Effector memory CD4-positive, alpha-beta T cell (primary cell): Measurements from ENCODE around the gene WDR33.
"Not testable (repeated sequence)": the region's sequence is repeated elsewhere in the genome, so short reads cannot be mapped to it uniquely, and the experiment has no call there.

ENCODE experiments used
- DNase-seq, 3 donors: peaks; one replicate each; pipeline ENCODE4 v3.0.0-alpha.2; 2020
- H3K27ac ChIP-seq: 2 replicates; pipeline ENCODE4 v1.7.0; 2013; ENCODE audit warnings: mild to moderate bottlenecking, low read length, moderate library complexity; ENCODE audit not compliant: insufficient read depth, poor library complexity, severe bottlenecking
- H3K27me3 ChIP-seq: replicated peaks from 2 replicates; pipeline ENCODE4 v1.7.0; 2013; ENCODE audit warnings: mild to moderate bottlenecking, low read length; ENCODE audit not compliant: insufficient read depth, control insufficient read depth, poor library complexity, severe bottlenecking
- H3K36me3 ChIP-seq: 2 replicates; pipeline ENCODE4 v1.7.0; 2013; ENCODE audit warnings: mild to moderate bottlenecking, low read length, moderate library complexity; ENCODE audit not compliant: control insufficient read depth, insufficient read depth
- H3K4me1 ChIP-seq: 2 replicates; pipeline ENCODE4 v1.7.0; 2013; ENCODE audit warnings: low read length, mild to moderate bottlenecking; ENCODE audit not compliant: control insufficient read depth, insufficient read depth, poor library complexity, severe bottlenecking
- H3K4me3 ChIP-seq: 2 replicates; pipeline ENCODE4 v1.7.0; 2013; ENCODE audit warnings: low read length, low read depth, mild to moderate bottlenecking; ENCODE audit not compliant: insufficient read depth, poor library complexity, severe bottlenecking
- H3K9me3 ChIP-seq: 2 replicates; pipeline ENCODE4 v1.7.0; 2013; ENCODE audit warnings: mild to moderate bottlenecking, low read length, moderate library complexity; ENCODE audit not compliant: control insufficient read depth

Gene WDR33

GRCh38 chr2:127840893-127841292, 29.9 kb upstream of the WDR33 start:
- DNase-seq, result no peak
- no peak overlapping the region for H3K4me3 ChIP-seq
- H3K27me3 ChIP-seq, result no peaks in the 10 kb centered on the region
- no peaks in the 10 kb centered on the region for H3K4me1 ChIP-seq
- H3K9me3 ChIP-seq, result no peaks in the 10 kb centered on the region
- H3K36me3 ChIP-seq, result peaks cover 3% of the 10 kb centered on the region
- no peak overlapping the region for H3K27ac ChIP-seq

GRCh38 chr2:127834951-127835350, 24.0 kb upstream of the WDR33 start:
- Histone ChIP-seq H3K9me3 (no peaks in the 10 kb centered on the region), H3K27me3 (no peaks in the 10 kb centered on the region), H3K4me3 (no peak overlapping the region), H3K4me1 (peaks cover 8% of the 10 kb centered on the region), H3K27ac (no peak overlapping the region), H3K36me3 (no peaks in the 10 kb centered on the region)
- no peak for DNase-seq

- Histone ChIP-seq H3K27ac (peak overlapping the region; percentile 48), H3K36me3 (no peaks in the 10 kb centered on the region), H3K4me1 (peaks cover 8% of the 10 kb centered on the region), H3K27me3 (no peaks in the 10 kb centered on the region), H3K4me3 (no peak overlapping the region), H3K9me3 (no peaks in the 10 kb centered on the region)
- DNase-seq, result peak; percentile 41 to 54 (median 52)
Measured at GRCh38 chr2:127829845-127830246, 18.9 kb upstream of the WDR33 start.

GRCh38 chr2:127826708-127827107, 15.7 kb upstream of the WDR33 start:
- H3K27me3 ChIP-seq, DNase-seq, H3K4me1 ChIP-seq, H3K9me3 ChIP-seq, H3K36me3 ChIP-seq, H3K4me3 ChIP-seq, H3K27ac ChIP-seq: not testable (repeated sequence)

GRCh38 chr2:127826047-127826446, 15.1 kb upstream of the WDR33 start:
- no peak overlapping the region for H3K4me3 ChIP-seq
- H3K27me3 ChIP-seq, result no peaks in the 10 kb centered on the region
- peaks cover 8% of the 10 kb centered on the region for H3K4me1 ChIP-seq
- H3K9me3 ChIP-seq, result no peaks in the 10 kb centered on the region
- no peaks in the 10 kb centered on the region for H3K36me3 ChIP-seq
- H3K27ac ChIP-seq, result no peak overlapping the region
- no peak for DNase-seq

GRCh38 chr2:127820080-127820668, 9.2 kb upstream of the WDR33 start:
- Histone ChIP-seq H3K9me3 (no peaks in the 10 kb centered on the region), H3K27ac (no peak overlapping the region), H3K27me3 (no peaks in the 10 kb centered on the region), H3K36me3 (no peaks in the 10 kb centered on the region), H3K4me1 (no peaks in the 10 kb centered on the region), H3K4me3 (no peak overlapping the region)
- DNase-seq, result no peak

- Histone ChIP-seq H3K4me1 (no peaks in the 10 kb centered on the region), H3K36me3 (no peaks in the 10 kb centered on the region), H3K9me3 (no peaks in the 10 kb centered on the region), H3K4me3 (no peak overlapping the region), H3K27me3 (no peaks in the 10 kb centered on the region), H3K27ac (no peak overlapping the region)
- no peak for DNase-seq
Measured at GRCh38 chr2:127818794-127819425, 7.9 kb upstream of the WDR33 start.

GRCh38 chr2:127818241-127818640, 7.3 kb upstream of the WDR33 start:
- DNase-seq, result no peak
- no peaks in the 10 kb centered on the region for H3K36me3 ChIP-seq
- H3K27me3 ChIP-seq, result no peaks in the 10 kb centered on the region
- H3K4me3 ChIP-seq, result no peak overlapping the region
- no peak overlapping the region for H3K27ac ChIP-seq
- no peaks in the 10 kb centered on the region for H3K4me1 ChIP-seq
- no peaks in the 10 kb centered on the region for H3K9me3 ChIP-seq

GRCh38 chr2:127814677-127815076, 3.7 kb upstream of the WDR33 start:
- Histone ChIP-seq H3K9me3 (no peaks in the 10 kb centered on the region), H3K27me3 (no peaks in the 10 kb centered on the region), H3K27ac (no peak overlapping the region), H3K36me3 (no peaks in the 10 kb centered on the region), H3K4me1 (peaks cover 5% of the 10 kb centered on the region), H3K4me3 (no peak overlapping the region)
- DNase-seq, result no peak

- DNase-seq, H3K27ac ChIP-seq, H3K36me3 ChIP-seq, H3K4me3 ChIP-seq, H3K9me3 ChIP-seq, H3K27me3 ChIP-seq: not testable (repeated sequence)
- peaks cover 11% of the 10 kb centered on the region for H3K4me1 ChIP-seq
Measured at GRCh38 chr2:127812441-127812840, 1.5 kb upstream of the WDR33 start.
